SJSA1 (cell line): Measurements from ENCODE around the gene C5orf34. TPM values are rescaled to one million over a fixed set of nuclear protein-coding genes. Genes with fewer than 3 reads are reported as not detected.

ENCODE experiments used
- total RNA-seq: library from RNA; depleted of rRNA; stranded (reverse); fragments of >200 nt; shearing (Covaris generic); gene quantifications from 2 replicates; pipeline ENCODE4 v1.2.3, GENCODE V29; 2014; rRNA removed

C5orf34 gene
- total RNA-seq, 1 experiment from 2014 or later, result 16.5 TPM

Other genes with a start within 250 kb of the C5orf34 start
- 18.5 and 20.2 TPM in 2 replicates for gene HMGCS1, start 201.7 kb downstream of the C5orf34 start, total RNA-seq
- gene CCL28, start 102.8 kb downstream of the C5orf34 start, total RNA-seq, result 0.18 TPM in 1 of 2 replicates, not detected in the other
- gene TMEM267, start 31.3 kb downstream of the C5orf34 start, total RNA-seq, result 16.5 and 19.0 TPM in 2 replicates
- gene PAIP1, start 41.9 kb upstream of the C5orf34 start, total RNA-seq, result 114 and 172 TPM in 2 replicates
- gene NNT, start 88.0 kb upstream of the C5orf34 start, total RNA-seq, result 97.4 and 108 TPM in 2 replicates